Forelimb muscle (tissue), 1 donor: ENCODE results near the gene MASP1. TPM values are rescaled to one million over a fixed set of nuclear protein-coding genes. Genes with fewer than 3 reads are reported as not detected.

ENCODE experiments used
- DNase-seq: peaks from one replicate; pipeline ENCODE4 v3.0.0-alpha.2; 2013; ENCODE audit warnings: low read depth
- polyA plus RNA-seq: library from polyadenylated mRNA; unstranded; fragments of 120-200 nt; gene quantifications from one replicate; pipeline ENCODE4 v1.2.1, GENCODE V29; 2013; ENCODE audit not compliant: insufficient read length

The MASP1 gene
- polyA plus RNA-seq, 1 donor: 9.6 TPM

DNA sequence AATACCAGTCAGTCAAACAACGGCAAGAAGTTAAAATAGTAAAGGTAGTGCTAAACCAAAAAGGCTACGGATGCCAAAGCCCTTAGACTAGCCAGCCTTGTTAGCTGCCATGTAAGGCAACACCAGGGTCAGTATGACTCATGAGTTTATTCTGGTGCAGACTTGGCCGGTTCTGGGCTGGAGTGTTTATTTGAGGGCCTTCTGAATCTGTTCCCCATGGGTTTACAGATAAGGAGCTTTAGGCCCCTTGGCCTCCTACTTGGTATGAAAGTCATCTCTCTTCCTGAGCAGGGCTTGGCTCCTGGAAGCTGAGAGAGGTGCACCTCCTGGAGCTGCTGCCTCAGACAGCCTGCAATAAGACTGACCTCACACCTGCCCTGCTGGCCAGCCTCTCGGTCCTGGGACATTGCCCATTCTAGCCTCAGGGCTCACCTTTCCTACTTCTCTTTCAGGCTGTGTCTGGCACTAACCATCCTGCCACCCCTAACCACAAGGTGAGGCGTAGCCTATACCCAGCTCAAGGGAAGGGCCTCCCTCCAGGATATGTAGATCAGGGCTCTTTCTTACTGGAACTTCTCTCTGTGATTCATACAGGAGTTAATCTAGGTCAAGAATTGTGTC, 104.6 kb downstream of the MASP1 start:
- no peak for DNase-seq

DNA sequence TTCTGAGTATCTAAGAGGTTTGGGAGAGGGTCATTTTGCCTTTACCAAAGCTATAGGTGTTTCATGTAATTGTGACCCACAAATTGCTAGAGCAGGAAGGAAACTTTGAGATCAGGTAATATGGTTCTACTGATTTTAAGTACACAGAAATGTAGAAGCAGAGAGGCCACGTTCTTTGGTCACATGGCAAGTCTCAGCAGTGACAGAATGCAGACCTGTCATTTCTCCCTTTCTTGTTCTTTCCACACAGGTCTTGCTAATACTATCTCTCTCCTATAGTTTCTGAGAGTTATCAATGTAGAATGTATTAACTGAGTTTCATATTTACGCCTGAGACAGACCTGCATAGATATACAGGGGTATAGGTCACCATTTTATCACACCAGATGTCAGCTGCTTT, 105.2 kb downstream of the MASP1 start:
- no peak for DNase-seq

DNA sequence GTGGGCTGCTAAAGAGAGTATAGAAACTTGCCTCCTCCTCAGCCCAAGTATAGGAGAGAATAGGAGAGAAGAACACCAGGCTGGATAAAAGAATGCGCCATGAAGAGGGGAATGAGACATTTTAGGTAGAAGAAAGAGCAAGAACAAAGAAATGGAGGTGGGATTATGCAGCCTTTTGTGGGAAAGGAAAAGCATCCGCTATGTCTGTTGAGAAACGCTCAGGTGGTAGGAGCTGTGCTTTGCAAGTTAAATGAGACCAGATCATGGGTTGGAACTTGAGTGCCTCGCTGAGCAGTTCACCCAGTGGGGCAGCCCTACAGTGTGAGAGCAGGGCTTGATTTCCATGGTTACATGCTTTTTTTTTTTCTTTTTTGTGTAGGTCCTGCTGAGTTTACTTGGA, 105.8 kb downstream of the MASP1 start:
- DNase-seq: no peak

Other genes starting within 250 kb of the MASP1 start
- 8.9 TPM for gene RPL39L, start 152.2 kb downstream of the MASP1 start, polyA plus RNA-seq
- gene RTP1, start 94.3 kb downstream of the MASP1 start, polyA plus RNA-seq: not detected
- 0.11 TPM for gene RTP4, start 76.6 kb upstream of the MASP1 start, polyA plus RNA-seq